ENCODE data around the gene IGFBP4.
A peak's percentile ranks its signal among the peaks of the same experiment; 100 is the strongest.

The IGFBP4 gene

DNA sequence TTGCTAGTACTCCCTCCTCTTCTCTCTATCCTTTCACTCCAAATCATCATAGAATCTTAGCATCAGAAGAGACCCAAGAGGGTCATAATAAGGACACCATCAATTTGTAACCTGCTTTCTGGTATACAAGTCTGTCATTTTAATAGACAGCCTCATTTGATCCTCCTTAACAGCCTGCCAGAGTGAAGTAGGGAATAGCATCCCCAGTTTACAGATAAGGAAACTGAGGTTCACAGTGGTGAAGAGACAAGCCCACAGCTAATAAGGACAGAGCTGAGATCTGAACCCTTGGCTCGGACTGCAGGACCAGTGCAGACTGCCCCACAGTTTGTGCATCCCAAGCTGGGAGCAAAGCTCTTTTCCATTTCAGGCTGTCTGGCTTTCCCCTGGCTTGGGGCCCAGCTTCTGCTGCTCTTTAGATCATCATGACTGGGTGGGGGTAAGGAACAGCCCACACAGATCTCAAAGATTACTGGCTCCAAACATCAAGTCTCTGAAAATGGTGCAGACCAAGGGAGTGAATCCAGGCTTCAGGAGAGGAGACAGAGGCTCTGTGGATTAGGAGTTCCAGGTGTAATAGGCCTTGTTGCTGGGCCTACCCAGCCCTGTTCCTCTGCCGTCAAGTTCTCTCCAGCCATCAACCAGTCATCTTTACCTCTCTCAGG, 10.3 kb upstream of the IGFBP4 start:
- no peak for DNase-seq

DNA sequence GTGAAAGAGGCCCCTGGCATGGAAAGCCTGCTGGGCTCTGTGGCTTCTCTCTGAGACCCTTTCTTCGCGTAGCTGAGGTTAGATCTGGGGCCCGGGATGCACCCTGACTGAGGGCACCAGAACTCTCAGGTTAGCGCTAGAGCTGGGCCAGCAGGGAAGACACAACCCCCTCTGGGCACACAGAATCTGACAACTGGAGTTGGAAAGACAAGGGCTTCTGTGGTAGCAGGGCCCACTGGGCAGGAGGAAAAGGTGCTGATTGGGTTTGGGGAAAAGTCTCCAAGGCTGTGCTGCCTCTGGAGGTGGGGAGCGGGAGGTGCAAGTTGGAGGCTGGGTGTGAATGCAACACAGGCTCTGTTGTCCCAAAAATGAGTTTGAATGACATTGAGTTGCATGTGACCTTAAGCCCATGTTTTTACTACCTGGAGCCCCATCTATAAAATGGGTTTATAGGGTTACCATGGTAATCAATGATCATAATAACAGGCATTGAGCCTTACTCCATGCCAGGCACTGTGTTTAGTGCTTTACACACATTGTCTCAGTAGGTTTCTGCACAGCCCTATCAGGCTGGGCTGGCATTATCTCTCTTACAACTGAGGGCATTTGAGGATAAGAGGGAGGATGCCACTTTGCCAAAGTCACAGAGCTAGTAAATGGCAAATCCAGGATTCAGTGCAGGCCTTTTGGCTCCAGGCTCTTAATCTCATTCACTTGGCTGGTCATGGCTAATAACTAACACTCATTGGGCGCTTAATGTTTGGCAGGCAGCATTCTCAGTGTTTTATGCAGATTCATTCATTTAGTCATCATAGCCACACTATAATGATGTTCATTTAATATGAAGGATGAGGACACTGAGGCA, 9.5 kb upstream of the IGFBP4 start:
- DNase-seq, result peak; percentile 34

DNA sequence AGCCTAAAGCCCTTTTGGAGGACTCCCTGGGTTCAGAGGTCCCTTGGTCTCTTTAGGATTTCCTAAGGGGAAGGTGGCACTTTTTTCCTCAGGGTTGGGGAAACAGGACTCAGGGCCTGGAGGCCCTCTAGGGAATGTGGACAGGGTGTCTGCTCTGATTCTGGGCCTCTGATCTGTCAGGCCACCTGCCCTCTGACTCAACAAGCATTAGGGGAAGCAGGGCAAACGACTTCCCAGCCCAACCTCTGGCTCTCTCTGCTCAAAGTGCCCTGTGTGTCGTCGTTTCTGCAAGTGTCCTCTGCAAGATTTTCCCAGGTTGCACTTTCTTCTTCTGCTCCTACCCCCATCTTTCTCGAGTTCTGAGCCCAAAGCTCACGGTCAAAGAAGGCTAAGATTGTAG, 6.6 kb upstream of the IGFBP4 start:
- DNase-seq, result no peak

DNA sequence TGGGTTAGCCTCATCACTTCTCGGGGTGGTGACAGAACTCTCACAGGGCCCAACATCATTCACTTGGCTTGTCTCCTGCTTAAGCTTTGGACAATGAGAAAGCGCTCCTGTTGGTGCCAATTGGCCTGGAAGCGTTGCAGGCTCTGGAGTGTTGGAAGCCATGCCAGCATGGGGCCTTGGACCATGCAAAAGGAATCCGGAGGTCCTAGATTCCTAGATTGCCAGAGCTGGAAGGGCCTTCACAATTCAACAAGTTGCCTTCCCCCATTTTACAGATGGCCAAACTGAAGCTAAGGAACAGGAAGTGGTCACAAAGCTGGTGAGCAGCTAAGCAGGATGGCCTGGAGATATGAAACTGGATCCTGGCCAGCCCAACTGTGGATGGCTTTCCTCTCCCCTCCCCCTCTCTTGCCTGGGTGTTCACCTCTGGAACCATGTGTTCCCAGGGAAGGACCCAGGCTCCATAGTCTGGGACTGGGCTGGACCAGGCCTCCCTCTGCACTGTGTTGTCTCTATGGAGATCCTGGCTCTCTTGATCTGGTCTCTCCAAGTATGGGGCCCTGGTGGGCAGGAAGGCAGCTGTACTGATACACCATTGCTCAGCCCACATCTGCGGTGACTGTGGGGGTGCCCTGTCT, 6.0 kb upstream of the IGFBP4 start:
- DNase-seq, result no peak

DNA sequence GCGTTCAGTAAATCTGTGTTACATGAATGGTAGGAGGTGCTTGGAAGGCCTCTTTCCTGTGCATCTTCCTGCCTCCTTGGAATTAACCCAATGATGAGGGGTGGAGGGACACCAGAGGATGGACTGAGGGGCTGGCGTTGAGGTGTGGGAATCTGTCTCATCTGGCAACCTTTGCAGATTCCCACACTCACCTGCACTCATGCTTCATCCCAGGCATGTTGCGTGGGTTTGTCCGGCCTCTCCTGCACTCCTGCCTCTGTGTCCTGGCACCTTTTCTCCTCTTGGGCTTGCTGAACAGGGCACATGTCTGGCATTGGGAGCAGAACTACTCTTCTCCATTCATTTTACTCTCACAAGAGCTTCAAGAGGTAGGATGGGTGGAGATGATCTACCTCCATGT, 3.1 kb upstream of the IGFBP4 start:
- DNase-seq, result no peak

DNA sequence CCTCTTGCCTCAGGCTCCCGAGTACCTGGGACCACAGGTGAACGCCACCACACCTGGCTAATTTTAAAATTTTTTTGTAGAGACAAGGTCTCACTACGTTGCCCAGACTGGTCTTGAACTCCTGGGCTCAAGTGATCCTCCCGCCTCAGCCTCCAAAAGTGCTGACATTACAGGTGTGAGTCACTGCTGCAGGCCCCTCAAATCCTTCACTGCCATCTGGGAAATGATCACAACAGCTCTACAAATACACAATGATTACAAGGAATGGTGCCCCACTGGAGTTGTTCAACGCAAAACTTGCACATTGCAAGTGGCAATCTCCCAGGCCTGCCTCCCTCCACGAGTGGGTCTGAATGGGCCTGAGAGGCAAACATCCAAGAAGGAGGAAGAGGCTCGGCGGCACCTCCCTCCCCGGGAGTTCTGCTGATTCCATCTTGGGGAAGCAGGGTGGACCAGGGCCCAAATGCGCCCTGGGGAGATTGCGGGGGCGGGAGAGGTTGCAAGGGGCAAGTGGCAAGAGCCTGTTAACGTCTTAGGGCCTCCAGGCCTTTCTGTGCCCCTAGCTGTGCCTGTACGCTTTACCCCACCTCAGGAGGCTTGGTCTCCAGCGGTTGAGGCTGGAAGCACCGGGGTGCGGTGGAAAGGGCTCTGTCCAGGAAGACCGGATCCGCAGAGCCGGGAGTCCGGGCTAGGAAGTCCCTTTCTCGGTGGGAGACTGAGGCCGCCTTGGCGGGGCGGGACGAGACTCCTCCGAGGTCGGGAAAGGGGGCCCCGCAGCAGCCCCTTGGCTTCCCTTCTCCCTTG, 656 bp upstream of the IGFBP4 start:
- DNase-seq, result no peak

DNA sequence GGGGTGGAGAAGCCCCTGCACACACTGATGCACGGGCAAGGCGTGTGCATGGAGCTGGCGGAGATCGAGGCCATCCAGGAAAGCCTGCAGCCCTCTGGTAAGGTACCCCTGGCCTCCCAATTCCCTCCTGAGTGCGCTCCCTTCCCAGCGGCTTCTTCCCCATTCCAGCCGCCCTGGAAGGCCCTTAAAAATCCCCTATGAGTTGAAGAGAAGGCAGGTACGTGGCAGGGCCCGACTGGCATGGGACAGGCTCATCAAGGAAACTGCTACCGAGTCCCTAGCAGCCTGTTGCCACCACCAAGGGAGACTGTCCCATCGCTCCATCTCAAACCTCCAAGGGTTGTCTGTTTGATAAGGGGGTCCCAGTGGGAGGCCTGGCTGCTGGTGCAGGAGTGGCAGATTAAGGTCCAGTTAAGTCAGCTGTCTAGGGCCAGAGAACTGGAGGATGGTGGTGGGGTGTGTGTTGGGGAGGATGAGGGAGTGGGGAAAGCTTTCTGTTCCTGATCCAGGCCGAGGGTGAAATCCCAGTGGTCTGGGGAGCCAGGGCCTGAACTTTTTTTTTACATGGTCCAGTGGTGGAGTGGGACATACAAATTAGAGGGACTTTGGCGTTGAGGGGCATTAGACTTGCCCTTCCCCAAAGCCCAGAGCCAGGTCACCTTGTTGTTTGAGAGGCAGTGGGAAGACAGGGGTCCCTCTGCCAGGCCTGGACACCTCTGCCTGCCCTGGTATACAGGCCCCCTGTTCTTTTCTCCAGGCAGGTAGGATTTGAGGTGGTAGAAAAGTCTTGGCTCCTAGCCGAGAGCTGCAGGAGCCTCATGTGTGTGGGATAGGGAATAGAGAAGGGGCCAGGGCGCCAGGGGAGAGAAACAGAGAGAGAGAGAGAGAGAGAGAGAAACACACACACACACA, 994 bp downstream of the IGFBP4 start:
- no peak for DNase-seq

DNA sequence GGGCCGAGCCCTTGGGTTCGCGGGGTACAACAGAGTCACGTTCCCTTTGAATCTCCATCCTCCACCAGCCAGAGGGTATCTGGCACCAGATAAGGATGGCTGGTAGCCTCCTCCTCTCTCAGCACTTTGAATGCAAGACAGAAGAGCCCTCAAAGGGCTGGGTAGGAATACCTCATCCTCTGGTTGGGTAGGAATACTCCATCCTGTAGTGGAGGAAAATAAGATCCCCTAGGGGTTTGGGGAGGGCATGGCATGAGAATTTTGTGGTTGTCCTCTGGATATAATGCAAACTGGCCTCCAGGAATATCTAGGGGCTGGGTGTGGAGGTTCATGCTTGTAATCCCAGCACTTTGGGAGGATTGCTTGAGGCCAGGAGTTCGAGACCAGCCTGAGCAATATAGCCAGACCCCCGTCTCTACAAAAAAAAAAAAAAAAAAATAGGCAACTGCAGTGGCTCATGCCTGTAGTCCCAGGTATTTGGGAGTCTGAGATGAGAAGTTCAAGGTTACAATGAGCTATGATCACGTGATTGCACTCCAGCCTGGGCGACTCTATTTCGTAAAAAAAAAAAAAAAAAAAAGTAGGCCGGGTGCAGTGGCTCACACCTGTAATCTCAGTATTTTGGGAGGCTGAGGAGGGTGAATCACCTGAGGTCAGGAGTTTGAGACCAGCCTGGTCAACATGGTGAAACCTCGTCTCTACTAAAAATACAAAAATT, 2.7 kb downstream of the IGFBP4 start:
- DNase-seq, result no peak

DNA sequence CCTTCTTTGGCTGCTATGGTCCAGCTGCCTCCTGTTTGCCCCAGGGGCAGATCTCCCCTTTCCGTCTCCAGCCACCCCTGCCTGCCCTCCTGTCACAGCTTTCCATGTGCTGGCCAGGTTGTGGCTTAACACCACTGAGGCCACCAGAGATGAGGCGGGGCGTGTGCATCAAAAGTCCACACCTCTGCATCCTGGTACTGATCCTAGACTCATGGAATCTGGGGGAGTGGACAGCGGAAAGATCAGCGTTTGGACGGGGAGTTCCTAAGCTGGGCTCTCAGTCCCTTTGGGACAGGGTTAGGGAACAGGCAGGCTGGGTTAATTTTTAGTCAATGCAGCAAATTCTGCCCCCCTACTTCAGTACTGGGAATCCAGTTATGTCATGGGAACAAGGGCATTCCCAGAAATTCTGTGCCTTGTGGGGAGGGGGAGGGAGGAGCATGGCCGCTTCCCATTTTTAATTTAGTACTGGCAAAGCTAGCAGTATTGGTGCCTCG, 3.9 kb downstream of the IGFBP4 start:
- no peak for DNase-seq

DNA sequence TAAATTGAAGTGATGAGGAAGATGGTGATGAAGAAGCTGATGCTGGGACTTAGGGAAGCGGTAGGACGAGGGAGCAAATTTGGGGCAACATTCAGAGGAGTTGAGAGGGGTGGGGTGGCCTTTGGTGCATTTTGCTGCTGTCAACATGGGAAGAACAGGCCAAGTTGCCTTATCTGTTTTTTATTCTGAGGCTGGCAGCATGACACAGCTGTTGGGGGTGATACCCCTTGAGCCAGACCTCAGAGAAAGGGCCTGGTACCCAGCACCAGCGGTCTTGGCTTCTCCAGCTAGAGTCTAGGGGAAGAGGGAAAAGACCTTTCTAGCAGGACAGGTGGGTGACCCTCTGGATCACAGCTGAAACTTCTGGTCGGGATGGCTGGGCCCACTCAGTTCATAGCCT, 4.6 kb downstream of the IGFBP4 start:
- DNase-seq, result no peak

DNA sequence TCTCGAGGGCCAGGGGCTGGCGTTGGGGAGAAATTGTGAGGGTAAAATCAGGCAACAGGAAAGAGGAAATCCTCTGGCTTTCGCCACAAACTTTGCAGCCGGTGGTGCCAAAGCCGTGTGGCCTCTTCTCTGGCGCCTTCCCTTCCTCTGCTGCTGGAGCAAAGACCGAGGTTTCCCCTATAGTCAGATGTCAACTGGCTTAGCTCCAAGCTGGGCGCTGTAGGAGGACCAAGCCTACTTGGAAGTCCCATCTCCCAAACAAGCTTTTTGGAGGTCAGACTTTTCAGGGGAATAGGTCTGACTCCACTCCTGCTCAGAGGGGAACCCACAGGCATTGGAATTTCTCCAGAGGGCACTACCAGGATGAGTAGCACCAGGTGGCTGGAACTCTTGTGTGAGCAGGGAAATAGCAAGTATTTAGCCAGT, 5.0 kb downstream of the IGFBP4 start:
- no peak for DNase-seq

DNA sequence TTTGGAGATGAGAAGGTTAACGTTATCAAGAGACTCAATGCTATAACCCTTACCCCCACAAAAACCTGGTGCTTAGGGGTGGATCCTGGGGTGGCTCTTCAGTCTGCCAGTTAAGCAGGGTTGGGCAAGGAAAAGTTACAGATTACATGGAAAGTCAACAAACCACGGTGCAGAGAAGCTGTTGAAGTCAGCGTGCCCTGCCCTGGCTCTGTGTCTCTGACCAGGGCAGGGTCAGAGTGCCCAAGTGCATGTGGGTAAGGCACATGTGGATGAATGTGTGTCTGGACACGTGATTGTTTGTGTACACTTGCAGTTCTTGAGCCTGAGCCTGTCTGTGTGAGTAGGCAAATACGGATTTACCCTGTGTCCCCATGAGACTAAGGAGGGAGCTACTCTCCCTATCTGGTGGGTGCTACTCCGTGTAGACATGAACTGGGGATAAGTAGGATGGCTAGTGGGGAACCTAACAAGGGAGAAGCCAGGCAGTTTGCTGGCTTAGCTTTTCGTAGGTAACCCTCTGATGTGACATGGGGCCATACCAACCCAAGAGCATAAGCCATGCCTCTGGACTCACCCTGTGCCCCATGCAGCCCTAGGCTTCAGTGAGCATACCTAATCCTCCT, 5.5 kb downstream of the IGFBP4 start:
- DNase-seq, result no peak

DNA sequence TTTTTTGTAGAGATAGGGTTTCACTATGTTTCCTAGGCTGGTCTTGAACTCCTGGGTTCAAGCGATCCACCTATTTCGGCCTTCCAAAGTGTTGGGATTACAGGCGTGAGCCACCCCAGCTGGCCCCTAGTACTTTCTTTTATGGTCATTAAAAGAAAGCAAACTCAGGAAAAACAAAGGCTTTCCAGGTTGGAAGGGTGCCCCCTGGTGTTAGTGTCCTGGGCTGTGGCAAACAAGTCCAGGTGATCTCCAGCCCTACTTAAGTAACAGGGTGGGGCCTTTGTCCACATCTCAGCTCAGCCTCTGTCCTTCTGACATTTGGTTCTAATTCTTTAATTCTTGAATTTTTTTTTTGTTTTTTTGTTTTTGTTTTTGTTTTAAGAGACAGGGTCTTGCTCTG, 6.9 kb downstream of the IGFBP4 start:
- DNase-seq, result no peak

DNA sequence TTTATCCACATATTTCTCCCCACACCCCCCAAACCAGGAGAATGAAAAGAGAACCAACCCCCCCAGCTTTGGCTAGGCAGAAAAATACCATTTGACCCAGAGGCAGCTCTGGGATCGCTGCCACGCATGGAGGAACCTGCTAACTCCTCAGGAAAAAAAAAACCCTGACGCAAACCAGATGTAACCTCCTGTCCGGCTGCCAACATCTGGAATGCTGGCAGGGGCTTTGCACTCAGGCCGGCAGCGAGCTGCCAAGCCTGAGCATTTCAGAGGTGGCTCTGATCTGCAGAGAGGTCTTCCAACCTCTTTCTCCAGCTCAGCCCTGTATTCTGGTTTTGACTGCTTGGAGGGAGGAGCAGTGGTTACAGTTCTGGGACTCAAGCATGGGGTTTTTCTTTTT, 8.2 kb downstream of the IGFBP4 start:
- no peak for DNase-seq

DNA sequence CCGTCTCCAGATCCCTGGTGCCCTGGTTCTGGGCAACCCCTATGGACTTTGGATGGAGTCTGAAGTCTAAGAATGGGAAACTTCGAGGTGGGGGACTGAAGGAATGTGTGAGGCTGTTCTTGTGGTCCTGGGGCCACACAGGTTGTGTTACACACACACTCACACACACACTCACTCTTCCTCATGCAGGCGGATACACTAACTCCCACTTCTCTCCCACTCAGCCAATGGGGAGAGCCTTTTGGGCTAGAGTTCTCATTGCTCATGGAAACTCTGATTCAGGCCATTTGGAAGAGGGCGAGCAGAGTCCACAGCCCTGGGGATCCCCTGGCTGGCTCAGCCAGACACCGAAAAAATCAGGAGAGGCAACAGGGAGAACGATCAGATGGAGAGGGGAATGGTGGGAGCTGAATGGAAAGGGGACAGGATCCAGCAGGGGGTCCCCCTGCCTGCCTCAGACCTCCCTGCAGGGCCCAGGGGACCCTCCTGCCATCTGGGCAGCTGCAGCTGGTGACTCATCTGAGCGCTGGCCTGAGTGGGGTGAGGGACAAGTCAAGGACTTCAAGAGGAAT, 9.1 kb downstream of the IGFBP4 start:
- DNase-seq, result no peak

DNA sequence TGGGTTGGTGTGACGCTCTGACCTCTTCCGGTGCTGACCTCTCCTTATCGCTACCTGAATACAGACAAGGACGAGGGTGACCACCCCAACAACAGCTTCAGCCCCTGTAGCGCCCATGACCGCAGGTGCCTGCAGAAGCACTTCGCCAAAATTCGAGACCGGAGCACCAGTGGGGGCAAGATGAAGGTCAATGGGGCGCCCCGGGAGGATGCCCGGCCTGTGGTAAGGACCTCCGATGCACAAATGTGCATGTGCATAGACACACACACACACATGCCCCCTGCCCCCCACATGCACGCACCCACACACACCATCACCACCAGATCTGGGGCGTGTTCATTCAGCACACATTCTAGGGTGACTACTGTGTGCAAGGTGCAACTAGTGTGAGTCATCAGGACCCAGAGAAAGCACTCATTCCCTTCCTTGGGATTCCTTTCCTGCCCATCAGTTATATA, 9.7 kb downstream of the IGFBP4 start:
- no peak for DNase-seq

DNA sequence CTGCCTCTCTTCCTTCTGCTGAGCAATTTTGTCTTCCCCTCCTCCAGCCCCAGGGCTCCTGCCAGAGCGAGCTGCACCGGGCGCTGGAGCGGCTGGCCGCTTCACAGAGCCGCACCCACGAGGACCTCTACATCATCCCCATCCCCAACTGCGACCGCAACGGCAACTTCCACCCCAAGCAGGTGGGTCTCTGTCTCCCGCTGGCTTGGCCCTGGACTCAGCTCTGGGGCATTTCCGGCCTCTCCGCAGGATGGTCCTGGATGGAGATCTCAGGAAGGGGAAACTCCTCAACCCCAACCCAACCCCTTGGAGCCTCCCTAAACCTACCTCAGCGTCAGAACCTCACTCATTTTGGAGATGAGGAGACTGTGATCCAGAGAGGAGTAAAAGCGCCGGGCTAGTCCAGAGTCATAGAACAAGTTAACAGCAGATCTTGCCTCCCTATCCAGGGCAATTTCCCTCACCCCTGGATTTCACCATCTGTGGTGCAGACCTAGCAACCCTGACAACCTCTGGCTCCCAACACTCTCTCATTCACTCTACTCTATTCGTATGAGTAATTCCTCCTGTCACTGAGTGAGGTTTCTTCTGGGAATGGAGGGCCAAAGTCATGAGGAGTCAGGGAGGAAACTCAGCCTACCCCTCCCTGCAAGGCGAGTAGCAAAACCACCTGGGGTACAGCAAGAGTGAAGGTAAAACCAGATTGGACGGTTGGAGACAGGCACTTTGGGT, 10.8 kb downstream of the IGFBP4 start:
- no peak for DNase-seq

DNA sequence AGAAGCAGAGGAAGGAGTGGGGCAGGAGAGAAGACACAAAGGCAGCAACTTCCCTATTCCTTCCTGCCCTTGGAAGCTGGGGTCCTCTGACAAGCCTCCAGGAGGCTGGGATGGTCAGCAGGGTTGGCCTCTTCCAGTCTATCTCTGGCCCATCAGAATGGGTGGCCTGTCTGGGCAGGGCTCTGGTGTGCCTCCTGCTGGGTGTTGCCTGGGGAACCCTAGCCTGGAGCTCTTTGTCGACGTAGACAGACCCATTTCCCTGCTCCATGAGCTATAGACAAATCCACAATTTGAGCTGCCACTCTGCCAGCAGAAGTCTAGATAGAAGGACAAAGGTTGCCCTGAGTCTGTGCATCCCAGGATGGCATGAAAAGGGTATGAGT, 11.4 kb downstream of the IGFBP4 start:
- no peak for DNase-seq

DNA sequence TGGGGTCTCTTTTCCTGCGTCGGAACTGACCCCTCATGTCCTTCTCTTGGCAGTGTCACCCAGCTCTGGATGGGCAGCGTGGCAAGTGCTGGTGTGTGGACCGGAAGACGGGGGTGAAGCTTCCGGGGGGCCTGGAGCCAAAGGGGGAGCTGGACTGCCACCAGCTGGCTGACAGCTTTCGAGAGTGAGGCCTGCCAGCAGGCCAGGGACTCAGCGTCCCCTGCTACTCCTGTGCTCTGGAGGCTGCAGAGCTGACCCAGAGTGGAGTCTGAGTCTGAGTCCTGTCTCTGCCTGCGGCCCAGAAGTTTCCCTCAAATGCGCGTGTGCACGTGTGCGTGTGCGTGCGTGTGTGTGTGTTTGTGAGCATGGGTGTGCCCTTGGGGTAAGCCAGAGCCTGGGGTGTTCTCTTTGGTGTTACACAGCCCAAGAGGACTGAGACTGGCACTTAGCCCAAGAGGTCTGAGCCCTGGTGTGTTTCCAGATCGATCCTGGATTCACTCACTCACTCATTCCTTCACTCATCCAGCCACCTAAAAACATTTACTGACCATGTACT, 13.2 kb downstream of the IGFBP4 start:
- DNase-seq, result no peak

Measured in NCI-H1436 (cell line).